Hepatocyte (in vitro differentiated cells): ENCODE data around the gene RFFL.

ENCODE experiments used
- EZH2 ChIP-seq: fragments of 200-600 bp; sonication (generic); IDR thresholded peaks from 2 replicates; pipeline ENCODE4 v1.6.1; 2016; ENCODE audit warnings: antibody characterized with exemption, mild to moderate bottlenecking, borderline replicate concordance
- EZH2phosphoT487 ChIP-seq: fragments of 200-600 bp; sonication (generic); IDR thresholded peaks from one replicate; pipeline ENCODE4 v1.6.1; 2018; ENCODE audit warnings: antibody characterized with exemption, mild to moderate bottlenecking, low read depth, moderate library complexity; ENCODE audit not compliant: unreplicated experiment, severe bottlenecking
- TF ChIP-seq, protein P1 (sequence below): fragments of 200-600 bp; sonication (generic); IDR thresholded peaks from 2 replicates; pipeline ENCODE4 v1.5.1; 2016; ENCODE audit warnings: antibody characterized with exemption, mild to moderate bottlenecking; ENCODE audit not compliant: poor library complexity

DNA sequence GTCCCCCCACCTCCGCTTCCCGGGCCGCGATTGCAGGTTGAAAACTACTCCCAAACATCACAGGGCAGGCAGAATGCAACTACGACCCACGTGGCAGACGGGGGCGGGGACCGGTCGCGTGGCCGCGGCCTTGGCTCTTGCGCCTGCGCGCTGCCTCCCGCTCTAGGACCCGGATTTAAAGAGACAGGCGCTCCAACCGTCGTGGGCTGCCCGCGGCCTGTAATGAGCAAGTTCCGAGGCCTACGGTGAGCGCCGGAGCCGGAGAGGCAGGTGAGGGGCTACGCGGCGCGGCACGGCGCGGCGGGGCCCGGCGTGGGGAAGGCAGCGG, 83.2 kb downstream of the RFFL start, which contains the start of gene LIG3:
- TF ChIP-seq, protein P1, sequence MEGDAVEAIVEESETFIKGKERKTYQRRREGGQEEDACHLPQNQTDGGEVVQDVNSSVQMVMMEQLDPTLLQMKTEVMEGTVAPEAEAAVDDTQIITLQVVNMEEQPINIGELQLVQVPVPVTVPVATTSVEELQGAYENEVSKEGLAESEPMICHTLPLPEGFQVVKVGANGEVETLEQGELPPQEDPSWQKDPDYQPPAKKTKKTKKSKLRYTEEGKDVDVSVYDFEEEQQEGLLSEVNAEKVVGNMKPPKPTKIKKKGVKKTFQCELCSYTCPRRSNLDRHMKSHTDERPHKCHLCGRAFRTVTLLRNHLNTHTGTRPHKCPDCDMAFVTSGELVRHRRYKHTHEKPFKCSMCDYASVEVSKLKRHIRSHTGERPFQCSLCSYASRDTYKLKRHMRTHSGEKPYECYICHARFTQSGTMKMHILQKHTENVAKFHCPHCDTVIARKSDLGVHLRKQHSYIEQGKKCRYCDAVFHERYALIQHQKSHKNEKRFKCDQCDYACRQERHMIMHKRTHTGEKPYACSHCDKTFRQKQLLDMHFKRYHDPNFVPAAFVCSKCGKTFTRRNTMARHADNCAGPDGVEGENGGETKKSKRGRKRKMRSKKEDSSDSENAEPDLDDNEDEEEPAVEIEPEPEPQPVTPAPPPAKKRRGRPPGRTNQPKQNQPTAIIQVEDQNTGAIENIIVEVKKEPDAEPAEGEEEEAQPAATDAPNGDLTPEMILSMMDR, result no peak
- TF ChIP-seq EZH2 (no peak), EZH2phosphoT487 (no peak)
